AG04449 (cell line): ENCODE results near the gene TAF1B.

Experiments used
- CTCF ChIA-PET: fragments of 350-600 bp; formaldehyde crosslinking; extraction: SDS; loops from one replicate; lab custom pipeline; 2021; ENCODE audit warnings: antibody characterized with exemption; lab: Yijun Ruan, JAX
- POLR2A ChIA-PET: fragments of 400-600, 350-600 bp; formaldehyde crosslinking; extraction: SDS; loops from one replicate; lab custom pipeline; 2020; ENCODE audit warnings: antibody characterized with exemption, inconsistent platforms; lab: Yijun Ruan, JAX
- DNase-seq: peaks from one replicate; pipeline ENCODE4 v3.0.0-alpha.2; 2010; ENCODE audit warnings: low read depth, low spot score
- H3K4me3 ChIP-seq: 2 replicates; pipeline ENCODE4 v1.5.1; 2011; ENCODE audit warnings: low read depth, mild to moderate bottlenecking, control low read depth, low read length
- CTCF ChIP-seq: IDR thresholded peaks from one replicate; pipeline ENCODE4 v1.5.1; 2011; ENCODE audit warnings: mild to moderate bottlenecking, moderate library complexity, low read length, control low read depth, inconsistent platforms; ENCODE audit not compliant: insufficient read depth; ENCODE audit errors: missing control alignments

The TAF1B gene

GRCh38 chr2:9821805-9822445, 21.3 kb upstream of the TAF1B start:
- ChIA-PET CTCF (interaction anchor here (0.7 to 8.3 kb wide), 2 partner anchors 7 to 22 kb away, joined by 3 to 77 read pairs; no protein-coding TSS in a partner anchor), POLR2A (no interaction called here)
- TF ChIP-seq CTCF: no peak
- DNase-seq: no peak
- H3K4me3 ChIP-seq: no peak overlapping the region

DNA sequence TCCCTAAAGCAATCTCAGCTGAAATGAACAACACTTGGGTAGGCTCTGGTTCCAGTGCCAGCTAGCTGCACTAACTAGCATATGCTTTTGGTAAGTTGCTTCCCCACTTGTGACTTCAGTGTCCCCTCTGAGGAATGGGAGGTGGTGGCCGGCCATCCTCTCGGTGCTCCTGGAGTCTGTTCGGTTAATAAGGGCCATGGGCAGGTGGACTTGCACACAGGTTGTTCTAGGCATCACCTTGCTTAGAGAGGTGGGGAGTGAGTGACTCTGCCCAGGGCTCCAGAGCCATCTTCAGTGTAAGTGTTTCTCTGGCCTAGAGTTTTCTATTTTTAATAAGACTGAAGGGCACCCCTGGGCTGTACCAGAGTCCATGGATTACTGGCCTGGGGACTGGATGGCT, 18.8 kb upstream of the TAF1B start:
- CTCF ChIA-PET: interaction anchor here (1.2 to 8.3 kb wide), 2 partner anchors 10 to 23 kb away, joined by 4 to 77 read pairs; no protein-coding TSS in a partner anchor
- TF ChIP-seq CTCF: no peak
- POLR2A ChIA-PET: no interaction called here
- H3K4me3 ChIP-seq: no peak overlapping the region
- DNase-seq: no peak

DNA sequence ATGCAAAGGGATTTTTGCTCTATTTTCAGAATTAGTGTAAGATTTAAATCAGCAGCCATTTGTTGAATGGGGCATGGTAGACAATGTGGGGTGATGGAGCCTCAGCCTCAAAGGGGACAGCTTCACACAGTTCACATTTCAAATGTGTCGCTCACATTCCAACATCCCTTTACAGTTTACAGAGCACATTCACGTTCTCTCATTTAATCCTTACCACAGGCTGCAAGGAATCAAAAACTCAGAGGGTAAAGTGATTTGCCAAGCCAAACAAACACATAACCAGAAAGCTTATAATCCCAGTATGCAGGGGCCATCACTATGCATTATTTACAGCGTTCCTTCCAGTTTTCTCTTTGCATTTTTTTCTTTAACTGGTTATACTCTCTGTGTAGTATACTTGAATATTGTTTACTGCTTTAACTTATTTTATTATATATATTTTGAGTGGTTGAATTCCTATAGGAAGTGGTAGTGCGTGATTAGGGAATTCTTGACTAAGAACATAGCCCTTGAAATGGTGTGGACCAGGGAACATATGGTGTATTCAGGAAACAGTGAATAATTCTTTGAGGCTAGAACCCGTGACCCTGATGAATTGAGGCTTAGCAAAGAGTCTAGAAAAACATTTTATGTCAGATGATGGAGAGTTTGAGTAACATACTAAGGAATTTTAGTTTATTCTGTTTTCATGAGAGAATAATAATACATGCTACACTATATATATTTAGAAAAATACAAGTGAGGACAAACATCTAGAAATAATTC, 18.1 kb upstream of the TAF1B start:
- CTCF ChIA-PET: interaction anchor here (1.2 to 8.3 kb wide), 2 partner anchors 11 to 23 kb away, joined by 4 to 77 read pairs; no protein-coding TSS in a partner anchor
- no peak for TF ChIP-seq CTCF
- POLR2A ChIA-PET: no interaction called here
- DNase-seq: no peak
- no peak overlapping the region for H3K4me3 ChIP-seq

DNA sequence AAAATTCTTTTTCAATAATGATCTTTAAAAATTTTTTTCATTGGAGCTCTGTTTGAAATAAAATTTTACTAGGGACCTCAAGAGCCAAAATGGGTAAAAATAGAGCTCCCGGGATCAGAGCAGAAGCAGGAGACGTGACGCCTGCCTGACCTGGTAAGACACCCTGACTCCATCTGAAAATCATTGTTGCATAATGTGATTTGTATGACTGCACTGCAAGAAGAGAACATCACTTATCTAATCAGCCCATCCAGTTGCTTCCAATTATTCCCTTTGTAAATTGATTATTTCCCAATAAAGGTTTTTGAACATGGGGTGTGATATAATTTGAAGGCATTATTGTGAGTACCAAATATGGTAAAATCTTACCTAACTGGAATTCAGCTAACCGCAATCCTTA, 17.1 kb upstream of the TAF1B start:
- POLR2A ChIA-PET: no interaction called here
- no peak for TF ChIP-seq CTCF
- H3K4me3 ChIP-seq: no peak overlapping the region
- no peak for DNase-seq
- CTCF ChIA-PET: interaction anchor here (8.3 kb wide), 1 partner anchor 12 kb away, joined by 77 read pairs; no protein-coding TSS in a partner anchor

- POLR2A ChIA-PET: no interaction called here
- TF ChIP-seq CTCF: no peak
- CTCF ChIA-PET: interaction anchor here (0.9 to 2.4 kb wide), 5 partner anchors 13 to 217 kb away, joined by 3 to 19 read pairs (median 5); partner anchors contain the start of gene TAF1B
- no peak for DNase-seq
- no peak overlapping the region for H3K4me3 ChIP-seq
Observed at GRCh38 chr2:9830685-9831410, 12.4 kb upstream of the TAF1B start.

DNA sequence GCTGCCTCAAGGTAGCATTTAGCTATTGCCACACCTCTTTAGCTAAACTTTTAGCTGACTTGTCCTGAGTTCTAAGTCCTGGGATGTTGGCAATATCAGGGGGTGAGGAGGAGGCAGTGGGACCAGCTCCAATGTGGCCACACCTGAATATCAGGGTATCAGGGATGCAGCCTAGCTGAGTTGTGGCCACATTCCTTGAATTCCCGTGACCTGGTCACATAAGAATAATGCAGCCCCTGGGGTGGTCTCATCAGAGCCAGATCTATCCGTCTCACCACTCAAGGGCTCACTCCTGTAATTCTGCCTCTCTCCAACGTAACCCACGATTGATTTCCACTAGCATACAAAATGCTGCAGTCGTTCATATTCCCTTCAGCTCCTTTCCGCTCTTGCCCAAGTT, 11.6 kb upstream of the TAF1B start:
- POLR2A ChIA-PET: no interaction called here
- TF ChIP-seq CTCF: no peak
- CTCF ChIA-PET: interaction anchor here (0.9 to 2.4 kb wide), 5 partner anchors 12 to 216 kb away, joined by 3 to 19 read pairs (median 5); partner anchors contain the start of gene TAF1B
- H3K4me3 ChIP-seq: no peak overlapping the region
- DNase-seq: no peak
